OCI-LY1 (cell line): ENCODE data around the gene ARHGDIG.

Experiments used
- CTCF ChIP-seq: fragments of 200-600 bp; sonication (generic), shearing (Covaris generic); IDR thresholded peaks from 2 replicates; pipeline ENCODE4 v1.5.1; 2017; ENCODE audit warnings: mild to moderate bottlenecking, antibody characterized with exemption, low read length, moderate library complexity, mixed read lengths
- EZH2 ChIP-seq: fragments of 200-600 bp; sonication (generic), shearing (Covaris generic); IDR thresholded peaks from 2 replicates; pipeline ENCODE4 v1.8.0; 2017; ENCODE audit warnings: borderline replicate concordance, mixed run types, mild to moderate bottlenecking, antibody characterized with exemption, low read length, moderate library complexity, mixed read lengths

DNA sequence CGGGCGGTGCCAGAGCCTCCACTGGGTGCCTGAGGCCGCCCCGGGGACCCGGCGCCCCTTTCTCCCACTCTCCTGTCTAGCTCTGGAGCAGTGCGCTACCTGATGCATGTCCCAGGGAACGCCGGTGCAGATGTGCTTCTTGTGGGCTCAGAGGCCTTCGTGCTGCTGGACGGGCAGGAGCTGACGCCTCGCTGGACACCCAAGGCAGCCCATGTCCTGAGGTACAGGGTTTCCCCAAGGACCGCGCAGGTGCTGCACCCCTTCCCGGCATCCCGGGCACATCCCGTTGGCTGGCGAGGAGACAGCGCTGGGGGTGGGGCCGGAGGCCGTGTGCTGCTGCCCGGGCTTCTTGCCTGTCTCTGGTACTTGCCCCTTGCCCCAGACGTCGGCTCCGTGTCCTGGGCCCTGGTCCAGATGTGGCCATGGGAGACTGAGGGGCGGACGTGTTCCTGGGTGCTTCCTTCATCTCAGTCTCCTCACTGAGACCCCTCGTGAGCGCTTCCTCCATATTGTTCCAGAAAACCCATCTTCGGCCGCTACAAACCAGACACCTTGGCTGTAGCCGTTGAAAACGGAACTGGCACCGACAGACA lies 17.1 kb upstream of the ARHGDIG start:
- no peak for TF ChIP-seq CTCF
- no peak for TF ChIP-seq EZH2
